Activated CD8-positive, alpha-beta memory T cell treated with anti-CD3 and anti-CD28 coated beads for 48 hours (primary cell): ENCODE data around the gene NT5C1A.

Experiments used
- DNase-seq, 3 experiments: peaks; one replicate each; pipeline ENCODE4 v3.0.0-alpha.2; 2020; ENCODE audit warnings: low read depth in 2 of 3, low spot score in 2 of 3

The NT5C1A gene

DNA sequence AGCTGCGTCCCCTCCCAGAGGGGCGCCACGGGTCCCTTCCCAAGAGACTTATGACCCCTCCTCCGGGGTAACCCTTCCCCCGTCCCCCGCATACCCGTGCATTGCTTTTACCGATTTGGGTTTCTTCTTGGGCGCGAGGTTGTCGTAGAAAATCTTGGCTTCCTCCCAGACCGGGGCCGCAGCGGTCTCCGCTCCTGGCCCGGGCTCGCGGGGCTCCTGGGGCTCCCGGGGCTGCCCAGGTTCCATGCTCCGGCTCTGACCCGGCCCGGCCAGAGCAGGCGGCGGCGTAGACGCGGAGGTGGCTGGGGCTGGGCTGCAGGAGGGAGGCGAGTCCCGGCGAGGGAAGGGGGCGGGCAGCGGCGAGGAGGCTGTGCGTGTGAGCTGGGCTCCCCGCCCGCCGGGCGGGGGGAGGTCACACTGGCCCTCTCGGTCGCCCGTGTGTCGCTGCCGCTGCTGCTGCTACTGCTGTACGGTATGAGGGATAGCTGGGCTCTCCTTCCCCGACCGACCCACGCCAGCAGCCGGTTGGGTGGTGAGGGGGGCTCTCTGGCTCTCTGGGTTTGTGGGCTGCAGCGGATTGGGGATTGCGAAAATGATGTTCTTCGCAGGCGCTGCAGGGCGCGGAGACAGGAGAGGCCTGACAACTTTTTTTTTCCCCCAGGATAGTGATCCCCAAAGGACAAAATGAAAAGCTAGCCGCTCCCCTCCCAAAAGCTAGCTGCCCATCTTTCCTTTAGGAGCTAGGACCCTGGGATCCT lies at the start of gene NT5C1A:
NT5C1A (minus strand) TSS at position 315 of the 758 bp plus-strand sequence; CDS start at position 246, 69 bp downstream.
- no peak for DNase-seq

DNA sequence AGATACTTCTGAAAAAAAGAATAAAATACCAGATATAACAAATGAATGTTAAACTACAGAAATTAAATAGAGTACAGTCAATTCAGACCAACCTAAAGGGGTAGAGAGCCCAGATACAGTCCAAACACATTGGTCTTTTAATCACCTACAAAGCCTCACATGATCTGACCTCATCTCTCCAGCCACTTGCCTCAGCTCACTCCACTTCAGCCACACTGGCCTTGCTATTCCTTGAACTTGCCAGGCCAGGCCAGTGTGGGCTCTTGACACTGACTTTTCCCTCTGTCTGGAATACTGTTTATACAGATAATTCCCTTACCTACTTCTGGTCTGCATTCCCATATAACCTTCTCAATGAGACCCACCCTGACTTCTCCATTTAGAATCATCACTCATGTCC lies 49.8 kb upstream of the NT5C1A start:
- DNase-seq, result no peak

DNA sequence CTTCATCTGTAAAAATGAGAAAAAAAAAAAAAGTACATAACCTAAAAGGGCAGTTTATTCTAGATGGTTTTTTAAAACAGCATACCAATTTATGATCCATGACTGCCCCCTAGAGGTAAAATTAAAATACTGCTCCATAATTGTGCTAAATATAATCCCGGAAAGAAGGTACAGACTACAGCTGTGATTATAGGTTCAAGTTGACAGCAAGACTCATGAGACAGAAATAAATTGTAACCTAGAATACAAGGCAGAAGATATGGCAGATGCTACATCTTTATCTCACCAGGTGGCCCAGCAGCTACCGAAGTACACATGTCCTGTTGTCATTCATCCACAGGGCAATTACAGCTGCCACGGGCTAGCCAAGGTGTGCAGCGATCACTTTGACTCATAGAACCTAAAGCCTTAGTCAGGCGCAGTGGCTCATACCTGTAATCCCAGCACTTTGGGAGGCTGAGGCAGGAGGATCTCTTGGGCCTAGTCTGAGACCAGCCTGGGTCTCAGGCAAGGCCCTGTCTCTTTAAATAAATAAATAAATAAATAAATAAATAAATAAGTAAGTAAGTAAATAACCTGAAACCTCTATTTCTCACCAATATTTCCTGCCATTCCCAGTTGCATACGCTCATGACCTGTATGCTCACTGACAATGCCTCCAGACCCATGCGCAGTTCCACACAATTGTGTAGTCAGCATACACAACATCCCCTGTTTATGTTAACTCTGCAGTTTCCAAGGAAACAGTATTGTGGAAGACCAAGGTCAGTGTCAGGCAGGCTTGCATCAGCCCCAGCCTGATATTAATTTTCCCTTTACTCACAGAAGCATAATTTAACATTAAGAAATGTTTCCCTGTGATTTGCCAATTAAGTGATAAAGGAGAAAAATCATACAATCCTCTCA lies 48.4 kb upstream of the NT5C1A start:
- no peak for DNase-seq

DNA sequence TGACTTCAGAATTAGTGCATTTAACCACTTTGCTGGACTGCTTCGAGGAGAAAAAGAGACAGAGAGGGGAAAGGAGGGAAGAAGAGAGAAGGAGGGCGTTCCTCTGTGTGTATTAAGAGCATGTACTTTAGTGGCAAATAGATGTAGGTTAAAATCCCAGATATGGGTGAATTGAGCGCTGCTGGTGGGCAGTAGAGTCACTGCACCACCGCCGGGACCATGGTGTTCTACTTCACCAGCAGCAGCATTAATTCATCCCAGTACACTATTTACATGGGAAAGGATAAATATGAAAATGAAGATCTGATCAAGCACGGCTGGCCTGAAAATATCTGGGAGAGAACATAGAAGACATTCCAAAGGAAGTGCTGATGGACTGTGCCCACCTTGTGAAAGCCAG lies 45.9 kb upstream of the NT5C1A start:
- no peak for DNase-seq

DNA sequence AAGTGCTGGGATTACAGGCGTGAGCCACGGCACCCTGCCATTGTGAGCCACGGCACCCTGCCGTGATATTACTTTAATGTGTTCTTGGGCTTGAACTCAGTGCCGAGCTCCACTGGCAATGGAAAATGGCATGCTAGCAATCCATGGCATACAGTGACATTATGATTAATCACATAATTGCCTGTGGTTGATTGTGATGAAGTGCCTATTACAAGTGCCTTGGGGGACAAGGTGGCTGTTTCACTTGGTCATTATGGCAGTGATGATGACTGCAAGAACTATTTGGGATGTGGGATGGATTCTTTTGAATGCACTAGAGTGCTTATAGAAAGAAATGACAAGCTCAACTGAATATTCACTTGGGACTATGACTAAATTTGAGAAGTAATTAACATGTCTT lies 41.6 kb upstream of the NT5C1A start:
- DNase-seq, result no peak

DNA sequence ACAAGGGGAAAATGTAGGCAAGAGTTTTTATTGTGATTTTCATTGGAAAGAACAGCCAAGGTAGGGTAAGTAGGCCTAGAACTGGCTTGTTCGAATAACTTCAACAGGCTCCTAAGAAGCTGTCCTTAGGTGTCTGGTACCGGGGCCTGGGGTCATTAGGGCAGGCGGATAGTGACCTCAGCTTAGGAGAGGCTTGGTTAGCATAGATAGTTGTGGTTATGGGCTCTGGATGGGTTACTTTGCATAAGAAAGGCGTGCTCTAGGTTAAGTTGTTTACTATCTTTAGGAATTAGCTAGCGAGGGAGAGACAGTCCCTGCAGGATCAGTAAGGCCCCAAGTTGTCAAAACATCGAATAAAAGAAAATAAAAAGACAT lies 40.0 kb upstream of the NT5C1A start:
- DNase-seq, result no peak

DNA sequence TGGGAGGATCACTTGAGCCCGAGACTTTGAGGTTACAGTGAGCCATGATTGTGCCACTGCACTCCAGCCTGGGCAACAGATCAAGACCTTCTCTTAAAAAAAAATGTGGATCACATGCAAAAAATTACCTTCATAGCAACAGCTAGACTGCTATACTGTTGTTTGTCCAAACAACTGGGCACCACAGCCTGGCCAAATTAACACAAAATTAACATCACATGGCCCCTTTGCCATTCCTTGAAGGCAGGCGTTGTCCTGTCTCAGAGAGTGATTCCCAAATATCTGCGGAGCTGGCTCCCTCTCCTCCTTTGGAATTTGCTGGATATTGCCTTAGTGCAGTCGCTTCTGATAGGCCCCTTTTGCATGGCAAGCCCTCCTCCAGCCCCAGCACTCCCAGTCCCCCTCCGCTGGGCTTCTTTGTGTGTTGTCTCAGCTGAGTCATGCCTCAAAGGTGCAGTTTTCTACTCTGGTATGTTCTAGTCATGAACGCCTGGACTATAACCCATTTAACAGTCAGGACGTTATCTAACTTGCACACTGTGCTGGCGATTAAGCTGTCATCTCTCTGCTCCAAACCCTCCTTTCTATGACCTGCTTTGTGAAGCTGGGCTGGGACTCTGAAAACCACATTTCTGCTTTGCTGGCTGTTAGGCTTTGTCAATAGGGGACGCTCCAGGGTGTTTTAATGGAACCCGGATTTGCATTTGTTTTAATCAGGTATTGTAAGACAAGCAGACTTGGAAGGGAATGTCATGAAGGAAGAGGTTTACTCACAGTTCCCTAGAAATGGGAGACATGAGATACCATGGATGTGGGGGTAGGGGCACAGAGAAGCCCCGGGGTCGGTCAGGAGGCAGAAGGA lies 39.4 kb upstream of the NT5C1A start:
- DNase-seq, result no peak

DNA sequence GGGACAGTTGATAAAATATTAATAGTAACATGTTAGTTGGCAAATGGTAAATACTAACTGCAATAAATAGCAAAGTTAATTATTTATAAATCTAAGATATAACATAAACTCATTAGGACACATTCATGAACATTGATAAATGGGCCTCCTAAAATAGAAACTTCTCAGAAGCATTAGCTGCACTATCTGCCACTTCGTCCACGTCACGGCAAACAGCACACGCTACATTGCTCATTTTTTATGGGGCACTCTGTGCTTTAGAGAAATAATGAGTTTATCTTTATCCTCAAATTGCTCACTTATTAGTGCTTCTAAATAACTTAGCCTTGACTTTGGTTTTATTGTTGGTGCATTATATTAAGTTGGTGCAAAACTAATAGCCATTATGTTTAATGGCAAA lies 35.6 kb upstream of the NT5C1A start:
- no peak for DNase-seq

DNA sequence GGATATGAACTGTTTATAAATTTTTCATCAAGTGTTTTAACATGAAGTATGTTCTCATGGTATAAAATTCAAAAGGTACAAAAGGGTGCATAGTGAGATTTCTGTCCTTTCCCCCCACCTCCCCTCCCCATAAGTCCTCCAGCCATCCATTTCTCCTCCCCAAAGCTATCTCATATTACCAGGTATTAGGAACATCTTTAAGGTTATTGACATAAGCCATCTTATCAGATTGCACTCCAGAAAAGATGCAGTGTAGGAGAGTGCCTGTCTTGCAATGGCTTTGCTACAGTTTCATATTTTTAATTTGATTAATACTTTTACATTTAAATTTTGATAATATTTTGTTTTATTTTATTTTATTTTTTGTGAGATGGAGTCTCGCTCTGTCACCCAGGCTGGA lies 32.9 kb upstream of the NT5C1A start:
- no peak for DNase-seq

DNA sequence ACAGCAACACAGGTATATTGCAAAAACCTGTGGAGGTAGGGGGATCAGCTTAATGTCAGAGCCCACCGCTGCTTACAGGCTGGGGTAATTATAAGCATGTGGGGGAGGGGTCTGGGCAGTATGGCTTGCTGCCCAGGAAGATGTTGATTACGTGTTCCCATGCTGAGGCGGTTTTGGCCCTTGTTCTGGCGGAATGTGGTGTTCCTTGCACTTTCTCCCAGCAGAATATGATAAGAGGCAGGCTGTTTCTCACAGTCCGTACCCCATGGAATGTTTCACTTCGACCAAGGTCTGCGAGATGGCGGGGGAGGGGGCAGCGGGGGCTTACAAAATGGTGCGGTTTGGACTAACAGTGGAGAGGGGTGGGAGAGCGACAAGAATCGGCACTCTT lies 29.1 kb upstream of the NT5C1A start:
- DNase-seq, result no peak

DNA sequence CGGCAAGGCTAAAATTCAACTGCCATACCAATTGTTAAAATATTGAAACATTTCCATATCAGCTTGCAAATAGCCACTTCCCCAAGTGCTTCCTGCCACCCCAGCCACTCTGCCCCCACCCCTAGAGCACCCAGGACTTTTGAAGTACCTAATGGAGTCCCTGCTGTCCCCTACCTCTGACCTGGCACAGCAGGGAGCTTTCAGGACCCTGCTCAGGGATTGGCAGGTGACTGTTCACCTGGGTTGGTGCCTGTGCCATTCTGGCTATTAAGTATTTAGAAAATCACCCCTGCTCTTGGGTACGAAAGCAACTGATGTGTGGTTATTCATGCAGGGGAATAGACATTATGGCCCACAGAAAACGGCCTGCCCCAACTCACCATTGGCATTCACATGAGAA lies 28.4 kb upstream of the NT5C1A start:
- no peak for DNase-seq

DNA sequence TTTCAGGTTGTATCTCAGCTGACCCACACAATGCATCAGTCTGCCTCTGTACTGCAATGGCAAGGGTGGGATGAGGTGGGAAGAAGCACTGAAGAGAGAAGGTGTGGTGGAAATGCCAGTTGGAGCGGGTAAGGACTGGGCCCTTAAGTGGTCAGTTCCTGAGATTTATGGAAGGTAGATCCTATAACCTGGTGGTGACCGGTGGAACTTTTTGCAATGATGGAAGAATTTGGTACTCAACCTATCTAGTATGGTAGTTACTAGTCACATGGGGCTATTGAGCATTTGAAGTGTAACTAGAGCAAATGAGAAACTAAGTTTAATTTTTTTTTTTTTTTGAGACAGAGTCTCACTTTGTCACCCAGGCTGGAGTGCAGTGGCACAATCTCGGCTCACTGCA lies 27.5 kb upstream of the NT5C1A start:
- no peak for DNase-seq

DNA sequence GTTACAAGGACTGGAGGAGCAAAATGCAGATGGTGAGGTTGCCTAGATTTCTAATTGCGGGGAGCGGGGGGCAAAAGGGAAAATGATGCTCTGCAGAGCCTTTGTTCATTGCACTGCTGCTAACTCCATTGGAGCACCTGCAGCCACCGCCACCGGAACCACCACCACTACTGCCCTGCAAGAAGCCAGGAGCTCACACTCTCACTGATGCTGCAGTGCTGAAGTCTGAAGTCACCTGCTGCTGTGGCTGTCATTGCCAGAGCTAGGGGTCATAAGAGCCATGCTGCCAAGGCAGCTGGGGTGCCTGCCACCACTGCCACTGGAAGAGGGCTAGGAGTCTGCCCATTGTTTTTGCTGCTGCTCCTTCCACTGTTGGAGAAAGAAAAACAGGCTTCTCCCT lies 26.7 kb upstream of the NT5C1A start:
- DNase-seq, result no peak

DNA sequence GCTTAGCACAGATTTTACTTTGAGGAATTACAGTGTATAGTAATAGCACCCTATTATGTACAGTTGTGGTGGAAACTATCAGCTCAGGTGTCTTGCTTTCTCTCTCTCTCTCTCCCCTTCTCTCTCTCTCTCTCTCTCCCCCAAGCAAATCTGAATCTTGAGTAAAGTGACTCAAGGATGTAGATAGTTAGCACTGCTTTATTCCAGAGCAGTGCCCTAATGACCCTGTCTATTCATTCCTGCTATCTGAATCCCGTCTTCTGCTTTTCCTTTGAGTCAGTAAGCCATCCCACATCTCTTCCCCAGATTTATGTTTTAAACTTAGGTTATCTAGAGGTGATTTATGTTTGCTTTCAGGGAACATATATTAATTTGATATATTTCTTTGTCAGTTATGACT lies 24.5 kb upstream of the NT5C1A start:
- no peak for DNase-seq

DNA sequence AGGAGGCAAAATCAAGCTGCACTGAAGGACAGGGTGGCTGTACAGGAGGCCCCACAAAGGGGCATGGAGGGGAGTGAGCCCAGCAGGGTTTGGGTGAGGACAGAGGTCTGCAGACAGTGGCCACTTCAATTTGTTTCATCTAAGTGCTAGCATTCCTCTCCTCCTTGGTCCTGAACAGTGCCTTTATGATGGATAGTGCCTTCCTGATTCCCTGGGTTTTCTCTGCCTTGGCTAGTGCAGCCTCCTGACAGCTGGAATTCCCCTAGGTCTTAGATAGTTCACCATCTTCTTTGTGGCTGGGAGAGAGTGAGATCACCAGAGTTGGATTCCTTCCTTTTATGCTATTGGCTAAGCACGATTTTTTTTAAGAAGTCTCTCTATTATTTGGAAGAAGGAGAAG lies 23.1 kb upstream of the NT5C1A start:
- DNase-seq, result no peak

DNA sequence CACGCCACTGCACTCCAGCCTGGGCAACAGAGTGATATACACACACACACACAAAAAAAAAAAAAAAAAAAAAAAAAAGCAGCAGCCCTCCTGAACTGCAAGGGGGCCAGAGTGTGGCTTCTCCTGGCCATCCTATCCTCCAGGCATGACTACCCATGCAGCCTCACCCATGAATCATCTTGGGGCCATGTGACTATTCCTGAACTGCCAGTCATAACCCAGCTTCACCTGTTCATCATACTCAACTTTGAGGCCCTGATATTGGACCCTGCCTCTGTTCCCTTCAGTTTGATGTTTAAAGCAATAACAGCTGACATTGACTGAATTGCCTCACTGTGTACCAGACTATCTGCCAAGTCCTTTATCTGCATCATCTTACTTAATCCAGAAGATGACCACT lies 22.1 kb upstream of the NT5C1A start:
- no peak for DNase-seq

DNA sequence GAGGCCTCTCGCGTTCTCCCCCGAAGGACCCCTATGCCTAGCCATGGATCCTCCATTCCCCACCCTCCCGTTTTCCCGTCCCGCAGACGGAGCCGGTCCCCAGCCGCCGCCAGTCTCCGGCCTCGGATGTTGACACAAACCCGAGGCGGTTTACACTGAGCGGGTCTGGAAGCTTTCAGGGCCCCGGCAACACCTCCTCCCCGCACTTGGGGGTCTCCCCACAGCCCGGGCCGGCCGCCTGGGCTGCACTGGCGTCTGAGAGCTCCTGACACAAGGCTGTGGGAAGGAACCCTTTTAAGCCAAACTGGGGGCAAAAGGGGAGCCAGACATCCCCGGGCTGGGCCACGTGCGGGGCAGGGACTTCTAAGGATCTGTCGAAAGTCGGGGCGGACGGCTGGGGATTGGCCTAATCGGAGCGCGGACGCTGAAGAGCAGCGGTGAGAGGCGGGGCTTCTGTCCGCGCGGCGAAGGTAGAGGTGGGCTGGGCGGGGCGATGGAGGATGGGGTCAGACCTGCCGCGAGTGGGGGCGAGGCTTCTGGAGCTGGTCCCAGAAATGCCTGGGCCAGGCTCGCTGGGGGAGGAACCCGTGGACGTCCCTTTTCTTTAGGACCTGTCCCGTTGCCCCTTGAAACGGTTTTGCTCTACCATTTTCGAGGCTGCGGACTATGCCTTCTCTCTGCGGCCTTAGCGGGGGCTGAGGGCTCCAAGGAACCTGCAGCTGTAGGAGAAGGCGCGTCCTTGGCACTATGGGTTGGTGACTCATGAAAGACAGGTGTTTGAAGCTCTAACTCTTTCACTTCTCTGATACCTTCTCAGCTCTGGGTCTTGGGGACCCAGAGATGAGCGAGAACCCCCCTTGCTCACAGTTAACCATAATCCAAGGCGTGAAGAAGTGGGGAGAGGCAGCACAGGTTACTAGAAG lies 20.5 kb upstream of the NT5C1A start:
- DNase-seq, result no peak

DNA sequence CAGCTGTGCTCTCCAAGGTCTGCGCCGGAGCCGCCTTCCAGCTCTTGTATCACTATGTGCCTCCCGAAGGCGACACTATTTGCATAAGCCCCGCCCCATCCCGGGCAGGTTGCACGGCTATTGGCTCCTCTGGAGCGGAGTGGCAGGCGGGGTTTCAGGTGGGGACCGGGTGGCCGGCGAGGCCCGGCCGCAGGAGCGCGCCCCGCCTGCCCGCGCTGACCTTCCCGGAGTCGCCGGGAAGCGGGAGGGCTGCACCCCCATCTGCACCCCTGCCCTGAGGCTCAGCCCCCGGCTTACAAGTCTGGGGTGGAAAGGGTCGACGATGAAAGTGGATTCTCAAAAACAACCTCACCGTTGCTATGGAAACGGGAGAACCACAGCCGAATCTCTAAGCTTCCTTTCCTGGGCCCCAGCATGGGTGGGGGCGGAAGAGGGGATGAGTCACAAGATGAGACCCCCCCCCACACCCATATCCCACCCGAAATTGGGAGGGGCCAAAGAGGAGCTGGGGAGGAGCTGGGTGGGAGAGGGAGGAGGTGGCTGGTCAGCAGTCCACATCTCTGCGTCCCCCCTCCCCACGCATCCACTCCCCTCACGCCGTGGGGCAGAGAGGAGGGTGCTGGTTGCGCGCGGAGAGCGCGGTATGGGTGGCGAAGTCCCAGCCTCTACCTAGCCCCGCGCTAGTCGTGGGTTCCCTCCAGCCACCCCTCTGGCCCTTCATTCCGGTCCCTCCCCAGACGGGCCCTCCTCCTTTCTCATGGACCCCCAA lies 19.7 kb upstream of the NT5C1A start, which contains the start of gene HPCAL4:
HPCAL4 (minus strand) TSS at position 51 of the 769 bp plus-strand sequence. CDS start 6,830 bp downstream, outside the sequence.
- DNase-seq, result peak; percentile 70 to 78 (median 72)

DNA sequence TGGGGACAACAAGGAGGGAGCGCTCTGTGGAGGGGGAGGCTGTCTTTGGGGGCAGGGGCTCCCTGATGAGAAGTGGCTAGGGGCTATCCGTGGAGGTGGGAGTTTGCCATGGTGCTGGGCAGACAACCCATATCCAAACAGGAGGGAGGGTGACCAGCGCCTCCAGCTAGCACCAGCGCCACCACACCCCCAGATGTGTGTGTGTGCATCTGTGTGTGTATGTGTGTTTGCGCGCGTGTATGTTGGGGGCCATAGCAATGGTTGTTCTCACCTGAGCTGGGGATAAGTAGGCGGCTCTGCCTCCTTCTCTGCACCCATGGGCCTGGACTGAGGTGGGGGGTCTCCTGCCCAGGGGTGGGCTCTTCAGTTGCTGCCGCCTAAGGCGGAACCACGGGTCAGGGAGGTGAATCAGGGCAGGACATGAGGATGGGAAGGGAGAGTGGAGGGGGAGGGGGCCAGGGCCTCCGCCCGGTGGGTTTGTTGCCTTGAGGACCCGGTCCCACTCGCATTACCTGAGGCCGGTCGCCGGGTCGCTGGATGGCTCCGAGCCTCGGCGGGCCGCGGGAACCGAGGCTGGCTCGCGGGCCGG lies 19.0 kb upstream of the NT5C1A start:
- no peak for DNase-seq
